Mononuclear cell (primary cell): Measurements from ENCODE around the gene GPR89A. TPM values are rescaled to one million over a fixed set of nuclear protein-coding genes. Genes with fewer than 3 reads are reported as not detected.
"Not testable (repeated sequence)": the region's sequence is repeated elsewhere in the genome, so short reads cannot be mapped to it uniquely, and the experiment has no call there.

Experiments used
- H3K27me3 ChIP-seq: 2 replicates; pipeline ENCODE4 v1.6.0; 2011; ENCODE audit warnings: low read length, control low read depth; ENCODE audit not compliant: insufficient read depth
- H3K4me1 ChIP-seq: 2 replicates; pipeline ENCODE4 v1.5.1; 2011; ENCODE audit warnings: mild to moderate bottlenecking, low read length, control low read depth; ENCODE audit not compliant: insufficient read depth
- H3K4me3 ChIP-seq: 2 replicates; pipeline ENCODE4 v1.5.1; 2011; ENCODE audit warnings: mild to moderate bottlenecking, low read length, moderate library complexity
- H3K9me3 ChIP-seq: 2 replicates; pipeline ENCODE4 v1.5.1; 2011; ENCODE audit warnings: low read depth, mild to moderate bottlenecking, control low read depth, low read length
- total RNA-seq: library from RNA; depleted of rRNA; stranded (reverse); fragments of >200 nt; gene quantifications from one replicate; pipeline ENCODE4 v1.2.3, GENCODE V29; 2012

GPR89A gene
- total RNA-seq, 1 donor: 43.8 TPM

- not testable (repeated sequence) for H3K9me3 ChIP-seq, H3K27me3 ChIP-seq, H3K4me3 ChIP-seq, H3K4me1 ChIP-seq
Measured at GRCh38 chr1:145656245-145656943, 48.6 kb downstream of the GPR89A start.

- H3K9me3 ChIP-seq, H3K4me3 ChIP-seq, H3K4me1 ChIP-seq, H3K27me3 ChIP-seq: not testable (repeated sequence)
Measured at GRCh38 chr1:145662502-145662901, 54.7 kb downstream of the GPR89A start.

GRCh38 chr1:145665015-145665414 is 57.2 kb downstream of the GPR89A start:
- H3K4me3 ChIP-seq, H3K27me3 ChIP-seq, H3K4me1 ChIP-seq: not testable (repeated sequence)

GRCh38 chr1:145670995-145671745 is 63.4 kb downstream of the GPR89A start:
- H3K27me3 ChIP-seq, H3K4me3 ChIP-seq, H3K4me1 ChIP-seq, H3K9me3 ChIP-seq: not testable (repeated sequence)

More at GRCh38 chr1:145665015-145665414, 57.2 kb downstream of the GPR89A start:
- H3K9me3 ChIP-seq: not testable (repeated sequence)

- H3K4me1 ChIP-seq, H3K27me3 ChIP-seq, H3K9me3 ChIP-seq, H3K4me3 ChIP-seq: not testable (repeated sequence)
Measured at GRCh38 chr1:145673217-145673616, 65.4 kb downstream of the GPR89A start.

GRCh38 chr1:145684858-145685257 is 77.1 kb downstream of the GPR89A start:
- not testable (repeated sequence) for H3K4me1 ChIP-seq, H3K4me3 ChIP-seq, H3K9me3 ChIP-seq, H3K27me3 ChIP-seq

- H3K9me3 ChIP-seq, H3K27me3 ChIP-seq, H3K4me3 ChIP-seq: not testable (repeated sequence)
- peaks cover 20% of the 10 kb centered on the region for H3K4me1 ChIP-seq
Measured at GRCh38 chr1:145686078-145686477, 78.3 kb downstream of the GPR89A start.

GRCh38 chr1:145688328-145688727 is 80.5 kb downstream of the GPR89A start:
- Histone ChIP-seq H3K4me1 (peaks cover 27% of the 10 kb centered on the region), H3K4me3 (no peak overlapping the region), H3K9me3 (no peaks in the 10 kb centered on the region), H3K27me3 (no peaks in the 10 kb centered on the region)

GRCh38 chr1:145688924-145689323 is 81.1 kb downstream of the GPR89A start:
- no peak overlapping the region for H3K4me3 ChIP-seq
- H3K27me3 ChIP-seq: no peaks in the 10 kb centered on the region
- H3K9me3 ChIP-seq: no peaks in the 10 kb centered on the region
- peaks cover 27% of the 10 kb centered on the region for H3K4me1 ChIP-seq

GRCh38 chr1:145689922-145690321 is 82.1 kb downstream of the GPR89A start:
- Histone ChIP-seq H3K27me3 (no peaks in the 10 kb centered on the region), H3K4me3 (no peak overlapping the region), H3K4me1 (peaks cover 27% of the 10 kb centered on the region), H3K9me3 (no peaks in the 10 kb centered on the region)

GRCh38 chr1:145690587-145691558 is 83.1 kb downstream of the GPR89A start:
- Histone ChIP-seq H3K4me3 (no peak overlapping the region), H3K4me1 (peaks cover 27% of the 10 kb centered on the region), H3K9me3 (no peaks in the 10 kb centered on the region), H3K27me3 (no peaks in the 10 kb centered on the region)

GRCh38 chr1:145692785-145693443 is 85.1 kb downstream of the GPR89A start:
- no peak overlapping the region for H3K4me3 ChIP-seq

GRCh38 chr1:145695821-145696629 is 88.2 kb downstream of the GPR89A start:
- no peak overlapping the region for H3K4me3 ChIP-seq
- no peaks in the 10 kb centered on the region for H3K9me3 ChIP-seq
- H3K4me1 ChIP-seq: peaks cover 7% of the 10 kb centered on the region
- H3K27me3 ChIP-seq: no peaks in the 10 kb centered on the region

More at GRCh38 chr1:145692785-145693443, 85.1 kb downstream of the GPR89A start:
- no peaks in the 10 kb centered on the region for H3K27me3 ChIP-seq
- no peaks in the 10 kb centered on the region for H3K9me3 ChIP-seq
- peaks cover 27% of the 10 kb centered on the region for H3K4me1 ChIP-seq

GRCh38 chr1:145696630-145696960 is 88.8 kb downstream of the GPR89A start:
- Histone ChIP-seq H3K27me3 (no peaks in the 10 kb centered on the region), H3K9me3 (no peaks in the 10 kb centered on the region), H3K4me1 (peaks cover 2% of the 10 kb centered on the region), H3K4me3 (no peak overlapping the region)
